Activated CD4-positive, alpha-beta T cell treated with anti-CD3 and anti-CD28 coated beads for 4 hours (primary cell): Measurements from ENCODE around the gene ASCL5.

ENCODE experiments used
- DNase-seq, 2 donors: peaks; one replicate each; pipeline ENCODE4 v3.0.0-alpha.2; 2020

The ASCL5 gene

DNA sequence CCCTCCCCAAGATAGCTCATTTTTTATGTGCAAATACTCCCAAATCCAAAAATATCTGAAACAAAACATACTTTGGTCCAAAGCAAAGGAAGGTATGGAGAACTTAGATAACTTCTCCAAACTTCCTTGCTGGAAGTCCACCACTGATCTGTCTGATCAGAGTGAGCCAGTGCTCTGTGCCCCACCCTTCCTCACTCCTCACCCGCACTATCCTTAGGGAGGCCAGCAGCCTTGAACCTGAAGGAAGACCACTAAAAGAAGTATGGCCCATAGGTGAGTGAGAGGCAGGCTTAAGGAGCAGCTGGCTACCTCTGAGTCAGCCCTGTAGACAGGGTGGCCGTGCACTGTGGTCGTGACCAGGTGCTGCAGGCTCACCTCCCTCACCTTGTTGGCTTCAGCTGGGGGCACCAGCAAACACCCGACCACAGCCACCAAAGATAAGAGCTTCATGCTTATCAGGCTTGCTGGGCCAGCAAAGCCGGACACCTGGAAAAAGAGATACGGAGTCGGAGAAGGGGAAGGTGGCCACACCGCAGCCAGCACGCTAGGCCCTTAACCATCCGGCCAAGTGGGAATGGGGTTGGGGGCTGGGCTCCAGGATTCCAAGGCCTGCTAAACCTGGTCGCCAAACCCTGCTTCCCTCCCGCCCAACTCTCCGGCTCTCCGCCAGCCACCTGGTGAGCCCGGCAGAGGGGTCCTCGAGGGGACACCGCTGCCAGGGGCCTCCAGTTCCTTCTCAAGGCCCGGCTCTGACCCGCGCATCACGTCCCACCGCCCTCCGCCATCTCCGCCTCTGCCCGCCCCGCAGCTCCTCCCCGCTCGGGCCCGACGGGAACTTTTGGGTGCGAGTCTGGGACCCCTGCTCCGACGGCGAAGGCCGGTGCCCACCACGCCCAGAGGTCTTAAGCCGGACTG is 26.7 kb upstream of the ASCL5 start:
- DNase-seq, result peak in 1 of 2 donors; percentile 2

- DNase-seq, result no peak
Observed at GRCh38 chr1:201149400-201149799, 22.4 kb upstream of the ASCL5 start.

- no peak for DNase-seq
Observed at GRCh38 chr1:201147396-201148015, 20.5 kb upstream of the ASCL5 start.

GRCh38 chr1:201146626-201147390 is 19.8 kb upstream of the ASCL5 start:
- no peak for DNase-seq

GRCh38 chr1:201145816-201146215 is 18.8 kb upstream of the ASCL5 start:
- DNase-seq, result no peak

DNA sequence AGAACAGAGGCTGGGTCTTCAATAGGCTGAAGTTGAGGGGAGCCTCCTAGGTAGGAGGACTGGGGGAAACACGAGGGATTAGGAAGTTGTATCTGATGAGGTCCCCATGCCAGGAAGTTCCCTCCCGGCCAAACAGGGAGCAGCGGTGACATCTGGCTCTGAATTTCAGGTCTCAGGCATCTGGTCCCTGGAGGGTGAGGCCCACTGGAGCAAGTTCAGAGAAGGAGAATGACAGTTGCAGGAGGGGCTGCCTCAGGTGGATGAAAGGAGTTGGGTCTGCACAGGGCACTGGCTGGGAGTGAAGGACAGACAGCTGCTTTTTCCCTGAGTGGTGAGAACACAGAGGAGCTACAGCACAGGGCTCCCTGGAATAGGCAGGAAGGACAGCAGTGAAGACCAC is 18.1 kb upstream of the ASCL5 start:
- DNase-seq, result no peak

DNA sequence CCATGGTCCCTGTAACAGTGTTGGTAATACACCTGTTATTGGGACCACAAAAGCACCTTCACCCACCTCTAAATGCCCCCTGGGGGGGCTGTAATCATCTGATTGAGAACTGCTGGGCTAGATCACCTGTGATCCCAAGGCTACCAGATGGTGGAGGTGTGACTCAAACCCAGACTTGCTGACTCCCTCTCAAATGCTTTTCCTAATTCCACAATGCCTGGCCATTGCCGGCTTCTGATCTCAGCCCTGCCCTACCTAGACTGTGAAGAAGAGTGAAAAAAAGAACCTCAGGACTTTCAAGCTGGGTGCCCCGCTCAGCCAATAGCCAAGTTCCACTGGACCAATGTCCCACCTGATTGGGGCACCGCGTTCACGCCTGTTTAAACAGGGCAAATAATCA is 17.7 kb upstream of the ASCL5 start:
- no peak for DNase-seq

GRCh38 chr1:201143726-201144635 is 17.0 kb upstream of the ASCL5 start:
- no peak for DNase-seq

DNA sequence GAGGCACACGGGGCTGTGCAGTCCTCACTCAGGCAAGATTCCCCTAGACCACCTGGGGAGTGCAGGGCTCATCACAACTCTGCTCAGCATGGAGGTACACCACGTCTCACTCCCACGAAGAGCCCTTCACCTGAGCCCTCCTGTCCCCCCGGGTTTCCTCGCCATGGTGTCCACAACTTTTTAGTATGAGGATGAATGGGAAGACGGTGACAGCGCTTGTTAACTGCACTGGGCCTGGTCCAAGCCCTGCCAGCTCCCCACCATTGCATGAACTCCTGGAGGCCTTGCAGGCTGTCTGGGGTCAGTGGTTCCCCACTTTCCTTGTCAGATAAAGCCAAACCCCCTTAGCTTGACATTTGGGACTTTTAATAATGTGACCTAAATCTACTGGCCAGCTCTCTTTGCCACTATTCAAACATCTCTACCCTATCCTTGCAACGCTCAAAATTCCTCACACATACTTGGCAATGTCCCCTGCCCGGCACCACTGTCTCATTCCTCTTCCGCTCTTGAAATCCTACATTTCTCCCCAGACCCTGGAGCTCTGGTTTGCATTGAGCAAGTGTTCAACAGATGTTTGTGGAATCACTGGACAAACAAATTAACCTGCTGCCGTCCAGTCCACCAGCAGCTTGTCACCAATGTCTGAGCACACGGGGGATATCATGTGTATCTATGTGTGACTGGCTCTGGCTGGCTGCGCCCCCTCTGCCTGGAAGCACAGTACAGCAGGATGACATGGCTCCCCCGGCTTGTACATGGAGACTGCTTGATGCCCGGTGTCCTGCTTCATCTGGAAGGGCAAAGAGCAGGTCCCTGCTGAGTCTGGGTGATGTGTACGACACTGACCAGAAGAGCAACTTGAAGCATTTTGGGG is 16.1 kb upstream of the ASCL5 start:
- DNase-seq, result no peak

- no peak for DNase-seq
Observed at GRCh38 chr1:201142011-201142848, 15.2 kb upstream of the ASCL5 start.

- DNase-seq, result no peak
Observed at GRCh38 chr1:201141418-201141817, 14.4 kb upstream of the ASCL5 start.

GRCh38 chr1:201140941-201141260 is 13.9 kb upstream of the ASCL5 start:
- no peak for DNase-seq

DNA sequence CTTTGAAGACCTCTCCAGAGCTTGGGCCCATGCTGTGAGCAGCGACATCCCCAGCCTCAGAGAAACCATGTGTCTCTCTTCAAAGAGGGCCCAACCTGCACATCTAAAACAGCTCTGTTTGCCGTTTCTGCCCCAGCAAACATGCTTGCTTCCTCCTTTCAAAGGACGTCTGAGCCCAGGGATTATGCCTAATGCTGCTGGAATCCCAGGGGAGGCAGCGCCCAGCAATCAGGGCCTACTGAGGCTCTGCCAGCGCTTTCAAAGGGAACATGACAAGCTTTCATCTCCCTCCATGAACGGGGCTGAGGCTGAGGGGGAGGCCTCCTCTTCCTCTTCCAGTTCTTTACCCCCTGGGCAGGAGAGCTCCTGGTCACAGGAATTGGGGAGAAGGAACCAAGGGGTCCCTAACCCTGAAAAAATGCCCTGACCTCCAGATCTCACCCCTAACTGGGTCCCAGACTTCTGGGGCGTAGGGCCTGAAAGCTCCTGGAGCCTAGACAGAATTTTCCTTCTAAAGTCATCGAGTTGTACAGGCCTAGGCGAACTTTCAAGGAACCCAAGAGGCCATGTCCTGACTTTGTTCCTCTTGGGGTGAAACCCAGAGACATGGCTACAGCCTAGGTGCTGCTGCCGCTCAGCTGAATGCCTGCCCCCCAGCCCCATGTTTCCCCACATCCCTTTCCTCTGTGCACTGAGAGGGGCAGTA is 13.4 kb upstream of the ASCL5 start:
- DNase-seq, result no peak

- no peak for DNase-seq
Observed at GRCh38 chr1:201139756-201140155, 12.8 kb upstream of the ASCL5 start.

GRCh38 chr1:201139306-201139705 is 12.3 kb upstream of the ASCL5 start:
- no peak for DNase-seq

DNA sequence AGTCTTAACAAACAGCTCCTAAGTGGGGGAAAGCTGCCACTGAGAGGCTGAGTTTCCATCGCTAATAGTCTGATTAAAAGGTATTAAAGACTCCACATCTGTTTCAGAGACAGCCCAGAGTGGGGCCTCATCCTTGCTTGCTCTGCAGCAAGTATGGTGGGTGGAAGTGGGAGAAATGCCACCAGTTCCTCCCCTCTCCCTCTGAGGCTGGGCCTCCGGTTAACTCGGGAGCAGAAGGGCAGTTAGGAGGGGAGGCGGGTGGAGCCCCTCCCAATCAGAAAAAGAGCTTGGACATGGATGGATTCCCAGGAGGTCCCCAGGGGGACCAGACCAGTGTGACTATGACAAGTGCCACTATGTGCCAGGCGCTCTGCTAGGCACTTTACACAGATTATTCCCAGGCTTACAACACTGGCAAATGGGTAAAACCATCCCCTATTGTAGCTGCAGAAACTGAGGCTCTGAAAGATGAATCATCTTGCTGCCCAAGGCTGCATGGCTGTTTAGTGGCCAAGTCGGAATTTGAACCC is 11.4 kb upstream of the ASCL5 start:
- no peak for DNase-seq

GRCh38 chr1:201137579-201138310 is 10.8 kb upstream of the ASCL5 start:
- no peak for DNase-seq

DNA sequence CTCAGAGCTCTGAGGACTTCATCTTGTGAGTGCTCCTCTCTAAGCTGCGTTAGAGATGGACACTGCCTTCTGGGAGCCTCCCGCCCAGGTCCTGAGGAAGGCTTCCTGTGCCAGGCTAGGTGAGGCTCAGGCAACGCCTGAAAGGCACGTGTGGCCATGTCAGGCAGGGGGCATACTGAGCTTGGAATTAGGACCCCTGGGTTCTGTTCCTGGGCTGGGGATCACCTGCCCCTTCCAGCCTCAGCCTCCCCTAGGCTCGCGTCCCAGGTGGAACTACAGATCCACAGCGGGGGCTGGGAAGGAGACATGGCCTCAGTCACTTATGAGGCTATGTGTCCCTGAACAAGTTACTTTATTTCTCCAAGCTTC is 10.0 kb upstream of the ASCL5 start:
- no peak for DNase-seq

DNA sequence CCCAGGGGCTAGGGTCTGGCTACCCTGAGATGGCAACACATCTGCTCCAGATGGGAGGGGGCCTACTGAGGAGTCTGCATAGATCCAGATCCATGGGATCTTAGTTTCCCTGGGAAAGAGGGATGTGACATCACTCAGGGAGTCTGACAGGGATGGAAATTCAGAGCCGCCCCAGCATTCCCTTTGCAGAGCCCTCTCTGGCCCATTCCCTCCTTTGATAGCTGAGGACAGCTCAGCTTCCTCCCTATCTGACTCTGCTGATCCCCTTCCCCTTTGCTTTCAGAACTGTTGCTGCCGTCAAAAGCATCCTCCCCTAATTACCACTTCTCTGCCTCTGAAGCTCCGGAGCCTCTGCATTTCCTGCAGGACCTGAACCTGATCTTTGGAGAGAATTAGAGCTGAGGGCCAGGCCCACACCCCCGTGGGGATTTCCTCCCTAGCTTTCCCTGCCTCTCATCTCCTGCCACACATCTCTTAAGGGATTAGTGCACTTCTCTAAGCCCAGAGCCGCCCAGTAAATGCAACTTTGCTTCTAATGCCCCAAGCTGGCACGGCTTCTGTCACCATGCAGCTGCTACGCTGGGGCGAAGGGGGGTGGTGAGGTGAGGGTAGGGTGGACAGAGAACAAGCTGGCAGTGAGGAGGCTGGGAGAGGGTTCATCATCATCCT is 9.5 kb upstream of the ASCL5 start:
- DNase-seq, result no peak
